Coronary artery (tissue), 2 donors: Measurements from ENCODE around the gene TTLL5.

Experiments used
- DNase-seq: peaks from one replicate; pipeline ENCODE4 v3.0.0-alpha.2; 2017; ENCODE audit warnings: low spot score
- H3K27ac ChIP-seq, 2 donors: fragments of 200-600 bp; sonication (generic); one replicate each; pipeline ENCODE4 v1.5.1; 2016 to 2019
- H3K4me3 ChIP-seq: fragments of 200-600 bp; sonication (generic); 2 replicates; pipeline ENCODE4 v1.5.1; 2016; ENCODE audit warnings: mild to moderate bottlenecking, moderate library complexity
- CTCF ChIP-seq: fragments of 200-600 bp; sonication (generic); IDR thresholded peaks from one replicate; pipeline ENCODE4 v1.5.1; 2019; ENCODE audit warnings: antibody characterized with exemption

TTLL5 gene

DNA sequence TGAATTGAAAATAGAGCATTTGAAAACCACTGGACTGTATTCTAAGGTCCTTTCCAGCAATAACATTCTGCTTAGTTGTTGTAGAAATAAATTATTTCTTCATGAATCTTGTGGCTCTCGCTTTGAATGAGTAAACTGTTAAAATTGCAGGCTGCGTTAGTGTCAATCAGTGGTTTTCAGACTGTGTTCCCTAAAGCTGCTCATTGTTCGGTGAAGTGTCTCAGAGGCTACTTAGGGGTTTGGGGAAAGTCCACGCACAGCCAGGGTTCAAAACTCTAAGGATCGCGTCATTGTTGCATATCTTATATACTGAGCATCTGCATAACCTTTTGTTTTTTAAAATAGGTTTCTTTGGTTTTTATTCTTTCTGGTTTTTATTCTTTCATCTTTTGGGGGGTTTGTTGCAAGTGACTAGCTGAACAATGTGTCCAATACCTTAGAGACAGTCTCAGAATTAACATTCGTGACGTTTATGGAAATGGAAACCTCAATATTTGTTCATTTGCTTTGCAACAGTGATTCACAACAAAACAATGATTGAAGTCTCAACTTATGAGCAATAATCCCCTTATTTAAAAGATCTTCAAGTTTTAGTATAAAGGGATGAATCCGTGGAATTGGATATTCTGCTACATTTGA, 108.1 kb downstream of the TTLL5 start:
- TF ChIP-seq CTCF = no peak
- DNase-seq = no peak
- Histone ChIP-seq H3K4me3 (no peak overlapping the region), H3K27ac (no peak overlapping the region)

DNA sequence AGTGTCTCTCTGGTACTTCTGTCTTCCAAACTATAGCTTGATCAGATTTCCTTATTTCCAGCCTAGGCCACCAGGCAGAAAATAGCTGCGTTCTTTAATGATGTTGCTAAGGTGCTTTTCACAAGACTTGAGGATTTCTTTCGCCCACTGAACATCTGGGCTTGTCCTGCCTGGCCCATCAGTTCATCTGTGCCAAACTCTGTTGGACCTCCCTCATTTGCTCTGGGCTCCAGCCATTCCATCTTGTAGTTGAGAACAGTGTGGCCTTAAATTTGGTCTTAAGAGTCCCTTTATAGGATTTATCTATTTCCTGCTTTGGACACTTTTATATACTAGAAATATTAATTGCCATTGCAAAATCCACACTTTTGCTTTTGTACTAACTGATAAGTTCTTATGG, 109.6 kb downstream of the TTLL5 start:
- H3K27ac ChIP-seq = no peak overlapping the region
- no peak overlapping the region for H3K4me3 ChIP-seq
- TF ChIP-seq CTCF = no peak
- no peak for DNase-seq

DNA sequence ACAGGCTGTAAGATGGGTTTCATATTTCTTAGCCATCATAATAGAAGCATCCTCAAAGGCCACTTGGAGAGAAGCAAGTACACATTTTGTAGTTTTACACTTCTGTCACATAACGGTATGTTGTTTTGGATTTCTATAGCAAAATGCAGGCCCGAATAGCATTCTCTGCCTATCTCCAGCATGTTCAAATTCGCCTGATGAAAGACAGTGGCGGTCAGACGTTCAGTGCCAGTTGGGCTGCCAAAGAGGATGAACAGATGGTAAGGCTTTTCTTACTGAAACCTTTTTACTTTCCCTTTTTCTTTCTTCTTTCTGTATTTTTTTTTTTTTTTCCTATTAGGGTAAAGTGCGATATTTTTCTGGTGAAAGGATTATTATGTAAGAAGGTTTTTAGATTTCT, 110.5 kb downstream of the TTLL5 start:
- TF ChIP-seq CTCF = no peak
- no peak overlapping the region for H3K27ac ChIP-seq
- no peak for DNase-seq

GRCh38 chr14:75773046-75773445, 112.0 kb downstream of the TTLL5 start:
- no peak overlapping the region for H3K27ac ChIP-seq
- no peak overlapping the region for H3K4me3 ChIP-seq
- no peak for TF ChIP-seq CTCF
- no peak for DNase-seq

More for the DNA sequence above, 110.5 kb downstream of the TTLL5 start:
- H3K4me3 ChIP-seq = no peak overlapping the region

- no peak for TF ChIP-seq CTCF
- H3K27ac ChIP-seq = no peak overlapping the region
- DNase-seq = no peak
- no peak overlapping the region for H3K4me3 ChIP-seq
These were observed 120.0 kb downstream of the TTLL5 start for GRCh38 chr14:75781096-75781495.

DNA sequence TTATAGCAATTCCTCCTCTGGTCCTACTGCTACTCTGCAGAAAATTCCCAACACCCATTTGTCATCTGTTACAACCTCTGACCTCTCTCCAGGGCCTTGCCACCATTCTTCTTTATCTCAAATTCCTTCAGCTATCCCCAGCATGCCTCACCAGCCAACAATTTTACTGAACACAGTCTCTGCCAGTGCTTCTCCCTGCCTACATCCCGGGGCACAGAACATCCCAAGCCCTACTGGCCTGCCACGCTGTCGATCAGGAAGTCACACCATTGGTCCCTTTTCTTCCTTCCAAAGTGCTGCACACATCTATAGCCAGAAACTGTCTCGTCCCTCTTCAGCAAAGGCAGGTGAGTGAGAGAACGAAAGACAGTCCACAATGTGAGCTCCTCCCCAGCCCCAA, 122.1 kb downstream of the TTLL5 start:
- H3K4me3 ChIP-seq = no peak overlapping the region
- no peak for TF ChIP-seq CTCF
- DNase-seq = no peak
- no peak overlapping the region for H3K27ac ChIP-seq

DNA sequence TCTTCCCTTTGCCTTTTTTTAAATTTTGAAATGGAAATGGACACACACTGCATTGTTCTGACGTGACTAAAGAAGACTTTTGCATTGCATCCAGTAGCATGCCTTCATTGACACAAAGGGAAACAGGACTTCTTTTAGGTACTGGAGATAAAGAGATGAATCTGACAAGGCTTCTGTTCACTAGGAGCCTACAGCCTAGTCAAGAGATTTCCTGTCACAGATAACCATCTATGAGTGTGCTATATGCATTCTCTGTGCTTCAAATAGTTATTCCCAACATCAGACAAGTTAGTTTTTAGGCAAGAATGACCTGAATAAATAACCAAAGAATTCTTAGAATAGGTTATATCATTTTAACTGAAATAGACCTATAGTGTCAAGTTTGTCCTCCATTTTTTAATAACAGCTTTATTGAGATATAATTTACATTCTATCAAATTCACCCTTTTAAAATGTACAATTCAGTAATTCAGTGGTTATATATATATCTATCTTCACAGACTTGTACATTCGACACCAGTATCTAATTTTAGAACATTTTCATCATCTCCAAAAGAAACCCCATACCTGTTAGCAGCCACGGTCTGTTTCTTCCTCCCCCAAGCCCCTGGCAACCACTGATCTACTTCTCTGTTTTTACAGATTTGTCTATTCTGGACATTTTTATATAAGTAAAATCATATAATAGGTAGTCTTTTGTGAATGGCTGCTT, 122.7 kb downstream of the TTLL5 start:
- TF ChIP-seq CTCF = no peak
- no peak overlapping the region for H3K4me3 ChIP-seq
- DNase-seq = no peak
- no peak overlapping the region for H3K27ac ChIP-seq
